Left forelimb (tissue), 1 donor: ENCODE measurements around the gene TECPR1.
A peak's percentile ranks its signal among the peaks of the same experiment; 100 is the strongest.

Experiments
- DNase-seq: peaks from one replicate; pipeline ENCODE4 v3.0.0-alpha.2; 2018; ENCODE audit warnings: low spot score

The TECPR1 gene

GRCh38 chr7:98284335-98285036, 32.5 kb upstream of the TECPR1 start:
- DNase-seq: no peak

GRCh38 chr7:98283887-98284222, 31.8 kb upstream of the TECPR1 start:
- DNase-seq: no peak

- DNase-seq: no peak
Observed at GRCh38 chr7:98283127-98283886, 31.3 kb upstream of the TECPR1 start.

- DNase-seq: no peak
Observed at GRCh38 chr7:98282703-98283102, 30.7 kb upstream of the TECPR1 start.

- DNase-seq: no peak
Observed at GRCh38 chr7:98281757-98282606, 29.9 kb upstream of the TECPR1 start.

GRCh38 chr7:98280791-98281756, 29.0 kb upstream of the TECPR1 start, which contains the start of gene BRI3:
BRI3 (plus strand) TSS chr7:98281686; CDS start chr7:98281796, 110 bp downstream.
- peak; percentile 94 for DNase-seq

DNA sequence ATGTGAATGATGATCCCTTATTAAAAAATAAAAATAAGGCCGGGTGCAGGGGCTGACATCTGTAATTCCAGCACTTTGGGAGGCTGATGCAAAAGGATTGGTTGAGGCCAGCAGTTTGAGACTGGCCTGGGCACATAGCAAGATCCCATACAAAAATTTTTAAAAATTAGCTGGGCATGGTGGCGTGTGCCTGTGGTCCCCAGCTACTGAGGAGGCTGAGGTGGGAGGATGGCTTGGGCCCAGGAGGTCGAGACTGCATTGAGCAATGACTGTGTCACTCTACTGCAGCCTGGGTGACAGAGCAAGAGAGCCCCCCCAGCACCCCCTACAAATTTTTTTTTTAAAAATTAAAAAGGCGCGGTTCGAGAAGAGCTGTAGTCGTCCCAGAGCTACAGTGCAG, 28.3 kb upstream of the TECPR1 start:
- no peak for DNase-seq

DNA sequence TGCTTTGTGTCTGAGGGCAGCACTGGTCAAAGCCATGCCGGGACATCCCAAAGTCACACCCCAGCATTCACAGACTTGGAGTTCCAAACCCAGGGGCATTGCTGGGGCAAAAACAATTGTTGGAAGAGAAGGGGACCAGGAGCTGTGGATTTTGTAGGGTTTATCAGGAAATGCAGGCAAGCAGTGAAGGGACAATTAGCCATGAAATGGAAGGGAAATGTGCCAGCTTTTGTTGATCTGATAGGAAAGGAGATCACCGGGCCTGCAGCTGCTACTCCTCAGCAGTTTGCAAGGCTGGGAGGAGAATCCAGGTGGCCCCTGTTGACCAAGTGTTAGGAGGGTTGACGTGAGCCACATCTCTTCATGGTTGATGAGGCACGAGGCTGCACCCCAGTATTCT, 26.9 kb upstream of the TECPR1 start:
- DNase-seq: no peak

DNA sequence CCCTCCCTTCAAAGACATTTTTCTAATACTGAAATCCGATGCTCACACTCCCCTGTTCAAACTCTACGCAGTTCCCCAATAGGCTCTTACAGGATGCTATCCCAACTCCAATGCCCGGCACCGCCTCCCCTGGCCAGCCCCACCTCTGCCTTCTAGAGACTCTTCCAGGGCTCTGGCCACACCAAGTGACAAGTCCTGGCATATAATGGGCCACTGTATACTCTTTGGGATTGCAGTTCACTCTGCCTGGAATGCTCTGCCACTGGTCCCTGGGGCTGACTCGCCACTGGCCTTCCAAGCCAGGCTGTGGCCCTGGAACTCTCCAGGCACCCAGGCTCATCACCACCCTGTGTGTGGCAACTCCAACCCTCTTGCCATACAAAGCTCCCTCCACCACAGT, 26.4 kb upstream of the TECPR1 start:
- DNase-seq: no peak

GRCh38 chr7:98276241-98276761, 24.3 kb upstream of the TECPR1 start:
- DNase-seq: no peak

GRCh38 chr7:98267303-98267702, 15.3 kb upstream of the TECPR1 start:
- DNase-seq: no peak

- no peak for DNase-seq
Observed at GRCh38 chr7:98266840-98267239, 14.8 kb upstream of the TECPR1 start.

DNA sequence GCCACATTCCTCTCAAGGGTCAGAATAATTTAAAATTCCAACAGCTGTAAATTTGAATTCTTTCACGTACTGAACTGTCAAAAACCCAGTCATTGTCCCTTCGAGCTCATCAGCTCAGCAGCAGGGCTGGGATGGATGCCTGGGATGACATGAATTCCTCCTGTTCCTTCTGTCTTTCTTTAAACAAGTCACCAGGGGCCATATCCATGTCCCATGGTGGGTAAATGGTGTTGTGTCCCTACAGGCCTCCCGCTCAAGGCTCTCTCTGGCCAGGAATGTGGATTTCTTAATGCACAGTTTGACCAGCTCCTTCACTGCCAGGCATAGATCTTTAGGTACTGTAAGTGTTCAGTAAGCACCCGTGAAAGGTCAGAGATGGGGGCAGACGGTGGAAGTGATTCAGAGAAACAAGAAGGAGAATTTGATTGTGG, 13.8 kb upstream of the TECPR1 start:
- no peak for DNase-seq

- DNase-seq: no peak
Observed at GRCh38 chr7:98257701-98258100, 5.7 kb upstream of the TECPR1 start.

GRCh38 chr7:98256431-98256830, 4.4 kb upstream of the TECPR1 start:
- no peak for DNase-seq

- no peak for DNase-seq
Observed at GRCh38 chr7:98254951-98255610, 3.0 kb upstream of the TECPR1 start.

DNA sequence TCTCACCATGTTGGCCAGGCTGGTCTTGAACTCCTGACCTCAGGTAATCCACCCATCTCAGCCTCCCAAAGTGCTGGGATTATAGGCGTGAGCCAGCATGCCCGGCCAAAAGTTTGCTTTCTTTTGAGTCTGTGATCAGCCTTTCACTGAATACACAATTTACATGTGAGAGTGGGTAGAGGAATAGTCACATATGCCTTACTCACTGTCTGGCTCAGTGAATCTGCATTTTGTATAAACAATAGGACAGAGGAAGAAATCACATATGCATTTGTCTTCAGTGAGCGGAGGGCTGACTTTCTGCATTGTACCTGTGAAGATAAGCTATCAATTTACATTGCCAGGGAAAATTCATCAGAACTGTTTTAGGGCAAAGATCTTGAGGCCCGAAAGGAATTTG, 2.5 kb upstream of the TECPR1 start:
- DNase-seq: no peak

DNA sequence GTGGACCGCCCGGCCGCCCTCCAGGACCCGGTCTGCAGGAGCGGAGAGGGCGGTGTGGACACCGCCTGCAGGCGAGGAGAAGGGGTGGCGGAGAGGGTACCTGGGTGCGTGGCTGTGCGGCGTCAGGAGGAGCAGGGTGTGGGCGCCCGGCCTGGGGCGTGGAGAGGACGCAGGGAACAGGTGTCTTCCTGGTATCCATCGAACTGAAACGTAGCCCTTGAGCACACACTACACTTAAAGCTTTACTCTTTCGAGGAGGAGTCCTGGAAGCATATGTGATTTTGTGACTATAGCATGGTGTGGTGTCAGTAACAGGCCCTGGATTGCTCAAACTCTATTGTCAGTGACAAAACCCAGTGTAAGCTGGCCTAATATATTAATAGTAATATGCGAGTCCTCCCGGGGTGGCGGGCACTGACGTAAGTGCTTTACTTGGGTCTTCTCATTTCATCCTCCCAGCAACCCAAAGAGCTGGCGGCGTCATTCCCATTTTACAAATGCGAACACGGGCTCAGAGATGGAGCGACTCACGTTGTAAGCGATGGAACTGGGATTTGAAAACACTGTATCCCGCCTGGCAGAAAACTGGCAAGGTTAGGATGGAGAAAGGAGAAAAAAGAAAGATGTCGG, 508 bp upstream of the TECPR1 start:
- no peak for DNase-seq

DNA sequence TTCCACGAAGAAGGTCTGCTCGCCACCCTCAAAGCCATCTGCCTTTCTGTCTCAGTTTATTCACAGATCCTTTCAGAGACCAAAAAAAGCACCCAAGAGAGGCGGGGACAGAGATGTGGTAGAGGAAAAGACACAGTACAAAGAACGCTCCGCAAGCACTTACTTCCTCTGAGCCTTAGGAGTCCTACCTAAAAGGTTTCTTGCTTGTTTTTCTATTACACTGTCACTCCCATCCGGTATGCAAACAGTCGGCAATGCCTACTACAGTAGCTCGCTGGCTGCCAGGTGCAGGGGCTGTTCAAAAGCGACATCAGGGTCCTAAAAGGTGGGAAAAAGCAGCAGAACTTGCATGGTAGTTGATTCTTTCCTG, 816 bp downstream of the TECPR1 start:
- DNase-seq: no peak

GRCh38 chr7:98250789-98251188, 1.2 kb downstream of the TECPR1 start:
- no peak for DNase-seq
